DMS79 (cell line): Measurements from ENCODE around the gene FAIM2.
A peak's percentile ranks its signal among the peaks of the same experiment; 100 is the strongest.
"Not testable (repeated sequence)": the region's sequence is repeated elsewhere in the genome, so short reads cannot be mapped to it uniquely, and the experiment has no call there.

Experiments
- DNase-seq: peaks from one replicate; lab custom pipeline; 2025; lab: John Stamatoyannopoulos, UW

FAIM2 gene

DNA sequence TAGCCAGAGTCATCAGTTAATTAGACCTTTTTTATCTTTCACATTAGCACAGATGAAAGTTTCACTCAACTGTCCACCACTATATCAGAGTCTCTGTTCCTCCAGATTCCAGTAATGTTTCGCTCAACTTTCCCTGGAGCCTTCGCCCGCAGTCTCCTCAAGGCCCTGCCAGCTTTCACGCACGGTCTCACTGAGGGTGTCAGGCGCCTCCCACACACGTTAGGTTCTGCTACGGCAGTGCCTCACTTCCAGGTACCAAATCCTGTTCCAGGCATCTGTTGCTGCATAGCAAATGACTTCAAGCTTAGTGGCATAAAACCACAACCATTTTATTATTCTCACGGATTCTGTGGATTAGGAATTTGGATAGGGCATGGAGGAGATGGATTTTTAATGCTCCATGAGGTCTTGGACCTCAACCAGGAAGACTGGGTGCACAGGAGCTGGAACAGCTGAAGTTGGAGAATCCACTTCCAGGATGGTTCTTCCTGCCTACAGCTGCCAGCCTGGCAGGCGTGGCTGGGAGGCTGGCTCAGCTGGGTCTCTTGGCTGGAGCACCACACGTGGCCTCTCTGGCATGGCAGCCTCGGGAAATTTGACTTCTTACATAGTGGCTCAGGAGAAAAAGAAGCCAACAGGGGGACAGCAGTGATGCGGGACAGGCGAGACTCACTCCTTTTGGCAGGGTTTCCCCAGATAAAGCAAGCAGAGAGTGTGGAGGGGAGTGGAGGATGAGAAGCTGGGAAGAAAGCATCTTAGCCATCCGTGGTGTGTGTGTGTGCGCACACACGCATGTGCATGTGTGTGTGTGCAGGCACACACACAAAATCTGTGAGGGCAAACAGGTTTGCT, 39.5 kb downstream of the FAIM2 start:
- no peak for DNase-seq

DNA sequence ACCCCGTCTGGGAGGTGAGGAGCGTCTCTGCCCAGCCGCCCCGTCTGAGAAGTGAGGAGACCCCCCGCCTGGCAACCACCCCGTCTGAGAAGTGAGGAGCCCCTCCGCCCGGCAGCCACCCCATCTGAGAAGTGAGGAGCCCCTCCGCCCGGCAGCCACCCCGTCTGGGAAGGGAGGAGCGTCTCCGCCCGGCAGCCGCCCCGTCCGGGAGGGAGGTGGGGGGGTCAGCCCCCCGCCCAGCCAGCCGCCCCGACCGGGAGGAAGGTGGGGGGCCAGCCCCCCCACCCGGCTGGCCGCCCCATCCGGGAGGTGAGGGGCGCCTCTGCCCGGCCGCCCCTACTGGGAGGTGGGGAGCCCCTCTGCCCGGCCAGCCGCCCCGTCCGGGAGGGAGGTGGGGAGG, 42.8 kb downstream of the FAIM2 start:
- not testable (repeated sequence) for DNase-seq

DNA sequence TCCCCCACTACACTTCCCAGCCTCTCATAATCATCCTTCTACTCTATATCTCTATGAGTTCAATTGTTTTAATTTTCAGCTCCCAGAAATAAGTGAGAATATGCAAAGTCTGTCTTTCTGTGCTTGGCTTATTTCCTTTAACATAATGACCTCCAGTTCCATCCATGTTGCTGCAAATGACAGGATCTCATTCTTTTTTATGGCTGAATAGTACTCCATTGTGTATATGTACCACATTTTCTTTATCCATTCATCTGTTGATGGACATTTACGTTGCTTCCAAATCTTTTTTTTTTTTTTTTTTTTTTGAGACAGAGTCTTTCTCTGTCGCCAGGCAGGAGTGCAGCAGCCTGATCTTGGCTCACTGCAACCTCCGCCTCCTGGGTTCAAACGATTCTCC, 47.8 kb downstream of the FAIM2 start:
- not testable (repeated sequence) for DNase-seq

DNA sequence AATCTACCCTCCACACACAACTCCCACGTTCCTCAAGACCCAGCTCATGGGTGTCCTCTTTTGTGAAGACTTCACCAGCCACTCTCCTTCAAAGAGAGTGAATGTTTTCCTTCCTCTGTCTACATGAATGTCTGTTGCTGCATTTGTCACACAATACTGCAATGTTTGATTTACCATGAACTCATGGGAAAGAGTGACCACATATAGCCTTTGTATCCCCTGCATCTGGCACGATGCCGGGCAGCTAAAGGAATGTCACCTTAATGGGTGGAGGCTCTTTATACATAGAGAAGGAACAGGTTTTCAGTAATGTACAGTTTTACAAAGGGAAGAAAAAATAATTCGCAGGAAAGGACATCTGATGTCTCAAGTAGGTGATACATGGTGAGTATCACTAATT, 48.7 kb downstream of the FAIM2 start:
- no peak for DNase-seq

DNA sequence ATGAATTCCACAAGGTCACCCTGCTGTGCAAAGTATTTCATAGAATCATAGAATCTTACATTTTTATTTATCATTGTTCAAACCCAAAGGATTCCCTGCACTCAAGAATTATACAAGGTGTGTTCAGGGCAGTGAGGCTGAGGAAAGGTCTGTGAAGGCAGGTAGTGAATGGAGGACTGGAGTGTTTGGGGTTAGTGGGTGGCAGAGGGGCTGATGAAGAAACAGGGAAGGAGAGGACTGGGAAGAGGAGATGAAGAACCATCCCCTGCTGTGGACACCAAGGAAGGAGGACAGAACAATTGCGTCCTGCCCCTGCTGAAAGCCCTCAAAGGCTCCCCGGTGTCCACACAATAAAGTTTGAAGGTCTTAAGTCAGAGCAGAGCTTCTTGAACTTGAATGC, 50.0 kb downstream of the FAIM2 start:
- no peak for DNase-seq

GRCh38 chr12:49847161-49847560, 56.5 kb downstream of the FAIM2 start:
- DNase-seq = no peak

DNA sequence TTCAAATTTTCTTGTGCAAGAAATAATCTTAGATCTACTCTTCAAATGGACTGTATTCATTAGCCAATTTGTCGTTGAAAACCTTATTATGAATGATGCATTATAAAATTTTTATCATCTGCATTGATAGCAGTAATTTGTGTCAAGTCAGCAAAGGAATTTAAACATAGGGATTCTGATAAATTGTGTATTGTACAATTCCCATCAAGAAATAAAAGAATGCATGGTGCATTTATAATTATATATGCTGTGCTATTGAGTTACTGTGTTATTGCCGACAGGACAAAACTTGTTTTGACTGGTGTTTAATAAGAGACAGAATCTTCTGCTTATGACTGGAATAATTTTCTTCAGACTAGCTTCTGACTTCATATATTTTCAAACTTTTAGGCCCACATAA, 57.7 kb downstream of the FAIM2 start:
- no peak for DNase-seq

- DNase-seq = no peak
These were observed 59.7 kb downstream of the FAIM2 start for GRCh38 chr12:49843876-49844437.

- DNase-seq = peak; percentile 84
These were observed 60.3 kb downstream of the FAIM2 start for GRCh38 chr12:49843411-49843810.

DNA sequence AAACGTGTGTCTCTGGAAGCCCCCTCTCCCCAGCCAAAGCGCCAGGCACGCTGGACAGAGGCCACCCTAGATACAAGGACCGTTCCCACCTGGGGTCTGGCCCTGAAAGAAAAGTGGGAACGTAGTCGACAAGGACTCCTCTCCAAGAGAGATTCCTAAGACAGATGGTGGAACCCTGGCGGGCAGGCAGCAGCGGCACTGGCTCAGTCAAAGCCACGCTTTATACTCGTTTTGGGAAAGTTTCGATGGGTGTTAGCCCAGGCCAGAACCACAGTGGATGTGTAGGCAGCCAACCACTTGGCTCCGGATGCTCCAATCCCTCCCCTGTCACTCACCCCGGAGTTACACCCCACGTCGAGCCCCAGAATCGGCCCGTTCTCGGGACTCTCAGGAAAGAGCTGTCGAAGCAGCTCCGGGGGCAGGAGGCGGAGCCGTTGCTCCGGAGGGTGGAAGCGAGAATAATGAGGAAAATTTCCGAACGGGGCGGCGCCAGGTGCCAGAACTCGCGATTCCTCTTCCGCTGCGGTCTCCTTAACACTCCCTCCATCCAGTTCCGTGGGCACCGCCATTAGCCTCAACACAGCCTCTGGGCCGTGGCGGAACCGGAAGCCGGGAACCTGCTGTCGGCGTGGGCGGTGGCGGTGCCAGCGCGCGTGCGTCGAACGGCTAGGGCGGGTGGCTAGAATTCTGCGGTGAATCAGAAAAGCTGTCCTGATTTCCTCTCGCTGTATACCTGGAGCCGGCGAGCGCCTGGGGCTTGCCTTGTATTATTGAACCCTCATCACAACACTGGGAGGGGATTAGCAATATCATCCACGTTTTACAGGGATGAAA, 61.0 kb downstream of the FAIM2 start, which contains the start of gene BCDIN3D:
TSS of gene BCDIN3D (minus strand) at position 588 of the 834 bp plus-strand sequence. CDS start at position 569, 19 bp downstream.
- DNase-seq = peak; percentile 72

DNA sequence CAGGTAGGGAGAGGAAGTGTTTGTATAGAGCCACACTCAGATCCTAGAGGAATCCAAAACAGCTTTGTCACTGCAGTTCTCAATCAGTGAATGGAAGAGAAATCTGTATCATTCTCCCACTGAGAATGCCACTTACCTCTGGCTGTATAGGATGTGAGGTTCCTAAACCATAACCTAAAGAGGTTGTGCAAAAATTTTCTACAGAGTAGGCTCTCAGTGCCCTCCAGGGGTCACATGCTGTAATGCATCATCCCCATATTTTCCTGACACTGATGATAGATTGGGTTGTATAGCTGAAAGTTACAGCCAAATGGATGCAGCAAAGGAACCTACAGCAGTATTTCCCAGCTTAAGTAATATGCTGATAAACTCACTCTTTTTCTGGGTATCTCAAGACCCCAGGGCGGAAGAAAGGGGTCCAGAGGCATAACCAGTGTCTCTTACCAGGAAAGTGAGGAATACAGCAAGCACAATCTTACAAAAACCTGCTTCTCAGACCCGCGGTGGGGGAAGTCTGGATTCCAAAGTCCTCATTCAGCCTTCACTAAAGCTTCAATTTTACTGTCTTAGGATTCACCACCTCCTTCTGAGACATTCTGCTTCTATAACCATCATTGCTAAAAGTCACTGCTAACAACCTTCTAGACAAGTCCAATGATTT, 64.6 kb downstream of the FAIM2 start:
- DNase-seq = peak; percentile 10

DNA sequence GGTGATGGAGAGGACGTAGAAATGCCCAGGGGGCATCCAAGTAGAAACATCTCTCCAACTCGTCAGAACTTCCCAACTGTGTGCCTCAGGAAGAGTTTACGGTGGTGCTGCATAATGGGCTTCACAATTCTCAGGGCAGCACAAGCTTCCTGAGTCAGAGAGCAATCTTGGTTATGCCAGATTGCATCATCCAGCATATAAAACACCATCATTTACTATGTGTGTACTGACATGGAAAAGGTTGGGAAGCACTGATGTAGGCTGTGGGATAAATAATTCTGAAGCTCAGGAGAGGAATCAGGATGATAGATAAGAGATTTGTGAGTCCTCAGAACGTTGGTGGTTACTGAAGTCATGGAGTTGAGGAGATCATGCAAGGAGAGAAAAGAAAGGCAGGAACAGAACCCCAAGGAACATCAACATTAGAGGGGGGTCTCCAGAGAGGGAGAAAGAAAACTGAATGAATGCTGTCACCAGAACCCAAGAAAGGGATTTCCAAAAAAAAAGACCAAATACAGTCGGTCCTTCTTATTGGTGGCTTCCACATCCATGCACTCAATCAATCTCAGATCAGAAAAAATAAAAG, 70.8 kb downstream of the FAIM2 start:
- DNase-seq = no peak

DNA sequence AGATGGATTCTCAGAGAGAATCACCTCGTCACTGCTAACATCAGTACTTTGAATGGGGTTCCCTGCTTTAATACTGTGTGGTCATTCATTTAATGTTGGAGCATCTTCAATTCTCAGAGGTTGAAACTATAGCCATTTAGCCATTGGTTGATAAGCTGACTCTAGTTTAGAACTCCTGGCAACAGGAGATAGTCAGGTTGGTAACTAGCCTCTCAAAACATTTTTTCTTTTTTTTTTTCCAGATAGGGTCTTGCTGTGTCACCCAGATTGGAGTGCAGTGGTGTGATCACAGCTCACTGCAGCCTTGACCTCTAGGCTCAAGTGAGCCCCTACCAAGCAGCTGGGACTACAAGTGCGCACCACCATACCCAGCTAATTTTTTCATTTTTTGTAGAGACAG, 72.0 kb downstream of the FAIM2 start:
- DNase-seq = no peak

GRCh38 chr12:49828133-49829091, 75.3 kb downstream of the FAIM2 start, which contains the start of gene NCKAP5L:
Gene NCKAP5L, minus strand, starts transcription at chr12:49828413. Its CDS starts 24,369 bp downstream, at chr12:49804044.
- peak; percentile 87 for DNase-seq

DNA sequence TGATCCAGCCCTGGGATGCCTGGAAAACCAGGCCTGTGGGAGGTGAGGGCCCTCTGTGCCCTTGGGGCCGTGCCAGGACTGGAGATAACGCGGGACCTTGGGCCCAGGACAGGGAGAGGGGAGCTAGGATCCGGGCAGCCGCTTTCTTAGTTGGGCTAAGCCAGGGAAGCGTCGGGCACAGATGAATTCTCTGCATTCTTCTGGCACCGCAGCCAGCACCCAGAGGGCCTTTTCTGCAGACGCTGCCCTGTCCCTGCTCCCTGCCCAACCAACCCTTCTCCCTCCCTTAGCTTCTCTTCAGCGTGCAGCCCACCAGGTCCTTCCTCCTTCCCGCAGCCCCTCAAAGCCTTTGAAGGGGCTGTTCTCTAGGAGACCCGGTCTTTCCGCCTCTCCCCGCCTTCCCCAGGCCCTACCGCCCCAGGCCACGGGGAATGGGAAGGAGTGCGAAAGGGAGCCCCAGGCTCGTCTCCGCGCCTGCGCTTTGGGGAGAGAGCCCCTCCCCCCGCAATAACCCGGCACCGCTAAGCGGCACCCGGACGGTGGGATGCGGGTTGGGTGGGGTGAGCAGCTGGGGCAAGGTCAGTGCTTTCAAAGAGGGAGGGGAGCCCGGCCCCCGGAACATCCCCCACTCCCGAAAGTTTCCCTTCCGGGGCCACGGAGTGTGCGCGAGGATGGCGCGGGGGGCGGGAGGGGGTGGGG, 76.2 kb downstream of the FAIM2 start:
- peak; percentile 22 for DNase-seq

- no peak for DNase-seq
These were observed 76.7 kb downstream of the FAIM2 start for GRCh38 chr12:49827051-49827400.

DNA sequence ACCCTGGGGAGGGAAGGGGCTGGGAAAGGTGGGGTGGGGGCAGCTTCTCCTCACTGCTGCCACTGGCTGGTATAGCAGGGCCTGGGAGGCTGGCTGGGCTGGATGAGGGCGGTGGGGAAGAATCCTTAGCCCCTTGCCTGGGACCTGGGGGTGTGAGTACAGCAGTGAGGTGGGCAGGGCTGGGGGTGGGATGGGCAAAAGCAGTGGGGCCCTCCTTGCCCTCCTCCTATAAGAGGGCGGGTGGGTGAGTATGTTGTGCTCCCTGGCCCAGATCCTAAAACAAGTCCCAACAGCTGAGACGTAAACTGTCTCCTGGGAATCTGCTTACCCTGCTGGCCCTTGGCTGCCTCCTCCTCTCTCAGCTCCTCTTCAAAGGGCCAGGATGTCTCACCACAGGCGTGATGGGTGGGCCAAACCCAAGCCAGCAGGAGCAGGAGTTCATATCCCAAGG, 77.7 kb downstream of the FAIM2 start:
- DNase-seq = no peak

DNA sequence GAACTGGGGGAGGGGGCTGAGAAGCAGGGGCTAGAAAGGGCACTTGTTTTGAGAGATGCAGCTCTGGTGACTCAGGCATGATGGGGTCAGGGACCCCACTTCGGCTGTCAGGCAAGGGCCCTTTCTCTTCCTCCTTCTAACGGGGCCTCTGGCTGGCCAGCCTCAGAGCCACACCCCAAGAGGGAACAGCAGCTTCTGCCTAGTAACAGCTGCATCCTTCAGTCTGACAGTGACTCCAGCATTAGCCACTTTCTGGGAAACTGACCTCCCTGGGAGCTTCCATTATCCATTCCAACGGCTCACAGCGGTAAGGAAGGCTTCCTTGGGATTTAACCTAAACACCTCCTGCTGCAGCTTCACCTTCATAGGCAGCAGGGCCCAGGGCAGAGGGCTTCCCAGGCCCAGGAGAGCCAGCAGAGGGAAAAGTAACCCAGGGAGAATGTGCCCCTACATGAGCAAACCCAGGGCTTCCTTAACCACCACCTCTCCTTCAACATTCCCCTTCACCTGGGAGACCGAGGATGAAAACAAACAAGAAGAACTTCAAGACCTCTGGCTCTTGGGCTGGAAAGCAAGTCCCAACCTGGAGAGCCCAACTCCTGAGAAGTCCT, 78.2 kb downstream of the FAIM2 start:
- DNase-seq = no peak

GRCh38 chr12:49824895-49825294, 78.8 kb downstream of the FAIM2 start:
- DNase-seq = no peak
